GM19239 (cell line): ENCODE measurements around the gene RPAIN.

Source experiments
- DNase-seq: peaks from one replicate; pipeline ENCODE4 v3.0.0; 2011; ENCODE audit warnings: low spot score; ENCODE audit not compliant: insufficient read length
- FAIRE-seq: peaks from 2 replicates; lab custom pipeline; 2011; peaks lifted over from hg19 to GRCh38; lab: Jason Lieb, UNC

Gene RPAIN, protein sequence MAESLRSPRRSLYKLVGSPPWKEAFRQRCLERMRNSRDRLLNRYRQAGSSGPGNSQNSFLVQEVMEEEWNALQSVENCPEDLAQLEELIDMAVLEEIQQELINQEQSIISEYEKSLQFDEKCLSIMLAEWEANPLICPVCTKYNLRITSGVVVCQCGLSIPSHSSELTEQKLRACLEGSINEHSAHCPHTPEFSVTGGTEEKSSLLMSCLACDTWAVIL

DNA sequence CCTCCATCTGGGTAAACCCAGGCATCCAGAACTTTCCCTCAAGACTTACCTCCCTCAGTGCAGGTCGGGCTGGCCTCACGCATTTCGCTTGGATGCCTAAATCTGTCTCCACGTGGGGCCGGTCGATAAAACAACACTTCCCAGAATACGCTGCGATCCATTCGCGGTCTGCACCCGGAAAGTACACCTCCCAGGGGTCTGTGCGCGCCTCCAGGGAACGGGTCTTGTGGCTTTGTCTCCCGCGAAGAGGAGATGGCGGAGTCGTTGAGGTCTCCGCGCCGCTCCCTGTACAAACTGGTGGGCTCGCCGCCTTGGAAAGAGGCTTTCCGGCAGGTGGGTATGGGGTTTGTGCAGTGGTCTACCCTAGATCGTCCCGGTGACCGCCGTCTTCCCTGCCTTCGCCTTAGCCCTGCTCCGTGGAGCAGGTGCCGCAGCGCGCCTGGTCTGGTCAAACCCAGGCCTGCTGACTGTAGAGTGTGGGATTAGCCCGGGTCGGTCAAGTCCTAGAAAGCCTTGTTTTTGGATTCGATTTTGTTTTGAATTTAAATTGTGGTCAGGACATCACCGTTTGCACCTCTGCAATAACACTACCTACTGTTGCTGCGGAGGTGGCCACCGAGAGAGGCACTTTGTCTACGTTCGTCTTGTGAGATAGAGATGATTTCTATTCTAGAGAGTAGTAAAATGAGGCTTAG, at the start of gene RPAIN:
Gene RPAIN, plus strand, starts transcription at position 224 of the 695 bp plus-strand sequence. Its CDS starts 29 bp downstream, at position 253.
- FAIRE-seq = peak; percentile 61
- peak; percentile 47 for DNase-seq

DNA sequence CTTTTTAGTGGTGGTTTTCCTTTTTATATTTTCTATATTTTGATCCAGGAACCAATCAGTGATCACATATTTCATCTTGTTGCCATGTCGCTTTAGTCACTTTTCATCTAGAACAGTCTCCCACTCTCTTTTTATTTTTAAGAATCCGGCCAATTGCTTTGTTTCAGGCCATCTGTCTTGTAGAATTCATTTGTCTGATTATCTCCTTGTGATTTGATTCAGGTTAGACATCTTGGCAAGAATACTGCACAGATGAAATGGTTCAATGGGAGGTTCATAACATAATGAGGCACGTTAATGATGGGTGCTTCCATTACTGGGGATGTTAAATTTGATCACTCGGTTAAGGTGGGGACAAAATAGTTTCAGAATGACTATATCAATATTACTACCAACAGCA, 49.6 kb upstream of the RPAIN start:
- no peak for DNase-seq
- FAIRE-seq = no peak

DNA sequence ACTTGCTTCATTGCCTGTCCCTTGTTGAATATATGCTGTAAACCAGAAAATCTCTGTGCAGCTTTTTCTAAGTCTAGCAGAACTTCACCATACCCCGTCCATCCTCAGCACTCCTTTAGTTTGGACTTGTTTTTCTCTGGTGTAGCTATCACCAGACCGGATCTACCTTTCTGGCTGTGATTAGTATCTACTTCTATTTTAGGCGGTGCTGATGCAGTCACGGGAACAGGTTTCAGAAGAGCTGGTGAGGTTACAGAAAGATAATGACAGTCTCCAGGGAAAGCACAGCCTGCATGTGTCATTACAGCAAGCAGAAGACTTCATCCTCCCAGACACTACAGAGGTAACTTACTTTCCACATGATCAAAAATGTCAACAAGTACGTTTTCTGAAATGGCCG, 46.9 kb upstream of the RPAIN start:
- peak; percentile 64 for FAIRE-seq
- no peak for DNase-seq

DNA sequence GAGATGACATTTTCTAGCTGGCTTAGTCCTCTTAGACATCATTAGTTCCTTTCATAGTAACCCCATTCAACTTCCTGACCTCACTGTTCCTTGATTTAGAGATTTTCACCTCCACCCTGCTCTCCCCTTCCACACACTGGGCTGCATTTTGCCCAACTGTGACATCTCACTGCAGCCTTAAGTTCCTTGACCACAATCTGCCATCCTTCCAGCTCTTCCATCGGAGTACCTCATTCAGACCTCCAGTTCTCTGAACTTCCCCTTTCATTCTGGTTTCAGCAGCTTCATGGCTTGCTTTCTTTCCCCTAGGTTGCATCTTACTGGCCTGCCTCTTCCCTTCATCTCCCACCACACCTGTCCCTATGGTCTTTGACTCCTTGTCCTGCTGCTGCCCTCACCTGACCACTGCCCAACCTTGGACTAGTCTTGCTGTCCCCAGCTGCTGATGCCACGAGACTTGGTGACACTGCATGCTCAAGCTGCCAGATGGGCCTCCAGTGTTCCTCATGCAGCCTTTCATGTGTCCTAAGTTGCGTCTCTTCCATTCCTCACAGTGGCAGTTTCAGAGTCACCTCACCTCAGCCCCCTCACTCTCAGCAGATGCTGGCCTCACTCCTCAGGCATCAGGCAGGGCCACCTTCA, 41.3 kb upstream of the RPAIN start:
- FAIRE-seq (no peak), DNase-seq (no peak)

DNA sequence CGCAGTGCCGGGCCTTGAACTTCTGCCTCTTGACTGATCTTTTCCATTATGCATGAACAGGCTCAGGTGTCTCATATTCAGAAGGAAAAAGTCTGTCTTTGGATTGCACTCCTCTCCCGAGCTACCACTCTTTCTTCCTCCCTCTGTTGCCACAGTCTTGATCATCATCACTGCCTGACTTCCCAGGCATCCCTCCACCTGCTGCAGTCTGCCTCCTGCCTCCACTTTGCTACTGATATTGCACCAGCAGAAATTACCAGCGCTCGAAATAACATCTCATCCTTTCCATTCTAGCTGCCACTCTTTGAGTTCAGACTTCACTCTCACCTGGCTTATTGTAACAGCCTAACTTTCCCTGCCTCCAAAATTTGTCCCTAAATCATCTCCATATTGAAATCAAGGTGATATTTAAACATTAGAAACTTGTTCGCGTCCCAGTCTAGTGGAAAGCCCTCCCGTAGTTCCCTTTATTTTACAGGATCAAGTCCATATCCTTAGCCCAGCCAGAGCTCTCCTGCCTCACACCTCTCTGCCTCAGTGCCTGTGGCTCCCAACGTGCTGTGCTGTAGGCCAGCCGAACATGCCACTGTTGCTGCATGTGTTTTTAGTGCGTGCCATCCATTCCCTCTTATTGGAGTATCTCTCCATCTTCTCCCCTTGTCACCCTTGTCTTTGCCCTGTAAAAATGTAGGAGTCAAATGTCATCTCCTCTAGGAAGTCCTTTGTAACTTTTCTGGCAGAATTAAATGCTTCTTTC, 40.5 kb upstream of the RPAIN start:
- DNase-seq (no peak), FAIRE-seq (no peak)

DNA sequence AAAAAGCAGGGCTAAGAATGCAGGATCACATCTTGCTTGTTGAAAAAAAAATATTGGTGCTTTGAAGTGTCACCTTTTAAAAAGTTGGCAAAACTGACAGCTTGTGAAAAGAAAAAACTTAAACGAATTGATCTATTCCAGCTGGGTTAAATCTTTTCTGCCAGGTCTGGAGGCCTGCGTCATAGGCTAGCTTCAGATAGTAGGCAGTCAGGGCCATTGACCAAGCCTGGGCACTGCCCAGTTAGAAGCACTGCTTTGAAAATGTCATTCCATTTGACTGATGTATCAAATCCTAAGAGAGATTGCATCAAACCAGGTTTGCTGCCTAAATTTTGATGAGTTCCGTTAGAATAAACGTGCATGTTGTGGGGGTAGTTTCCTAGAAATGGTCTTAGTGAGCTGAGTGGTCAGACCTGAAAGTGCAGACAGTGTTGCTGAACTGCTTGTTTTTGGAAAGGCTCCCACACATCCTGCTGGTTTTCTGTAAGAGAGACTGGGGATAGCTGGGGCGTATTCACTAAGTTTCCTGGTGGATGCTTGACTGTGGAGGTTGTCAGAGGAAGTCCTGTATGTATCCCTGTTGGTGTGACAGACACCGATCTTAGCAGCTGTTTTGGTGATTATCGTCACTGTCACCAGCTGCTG, 39.4 kb upstream of the RPAIN start:
- DNase-seq (no peak), FAIRE-seq (no peak)

DNA sequence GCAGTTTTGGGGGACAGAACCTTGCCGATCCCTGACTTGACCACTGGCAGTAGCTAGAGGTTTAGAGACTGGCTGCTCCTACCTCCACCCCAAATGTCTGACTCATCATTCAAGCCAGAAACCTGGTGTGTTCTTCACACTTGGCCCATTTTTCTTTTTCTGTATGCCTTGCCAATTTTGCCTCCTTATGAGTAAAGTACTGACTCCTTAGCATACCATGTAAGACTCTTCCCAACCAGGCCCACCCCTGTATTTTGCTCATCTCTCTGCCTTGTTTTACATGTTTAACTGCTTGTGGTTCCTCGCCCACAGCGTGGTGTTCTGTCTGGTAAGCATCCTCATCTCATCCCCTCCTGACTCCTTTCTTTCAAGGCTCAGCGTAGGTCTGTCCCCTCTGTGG, 38.4 kb upstream of the RPAIN start:
- no peak for FAIRE-seq

DNA sequence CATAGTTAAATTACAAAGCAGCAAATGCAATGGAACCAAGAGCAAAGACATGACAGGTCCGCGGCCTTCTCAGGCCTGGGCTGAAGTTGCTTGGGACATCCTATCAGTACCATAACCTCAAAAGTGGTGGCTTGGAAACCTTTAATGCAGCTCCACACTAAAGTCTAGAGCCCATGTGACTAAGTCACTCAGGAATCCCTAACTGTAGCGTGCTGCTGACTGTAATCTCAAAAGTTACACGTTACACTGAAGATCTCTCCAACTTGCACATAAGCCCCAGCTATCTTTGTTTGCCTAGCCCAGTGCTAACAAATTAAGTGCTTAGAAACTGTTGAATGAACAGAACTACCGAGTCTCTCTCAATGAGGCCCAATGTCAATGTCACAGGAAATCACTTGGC, 28.3 kb upstream of the RPAIN start:
- DNase-seq (no peak), FAIRE-seq (no peak)

More for the DNA sequence above, 38.4 kb upstream of the RPAIN start:
- no peak for DNase-seq

DNA sequence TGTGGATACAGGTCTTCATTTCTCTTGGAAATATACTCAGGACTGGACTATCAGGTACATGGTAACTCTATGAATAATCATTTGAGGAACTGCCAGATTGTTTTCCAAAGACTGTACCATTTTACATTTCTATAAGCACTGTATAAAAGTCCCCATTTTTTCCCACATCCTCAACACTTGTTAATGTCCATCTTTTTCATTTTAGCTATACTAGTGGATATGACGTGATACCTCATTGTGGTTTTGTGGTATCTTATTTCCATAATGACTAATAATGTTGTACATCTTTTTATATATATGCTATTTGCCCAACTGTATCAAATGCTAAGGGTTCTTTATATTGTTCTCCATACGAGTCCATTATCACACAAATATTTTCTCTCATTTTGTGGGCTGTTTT, 23.4 kb upstream of the RPAIN start:
- FAIRE-seq (no peak), DNase-seq (no peak)

DNA sequence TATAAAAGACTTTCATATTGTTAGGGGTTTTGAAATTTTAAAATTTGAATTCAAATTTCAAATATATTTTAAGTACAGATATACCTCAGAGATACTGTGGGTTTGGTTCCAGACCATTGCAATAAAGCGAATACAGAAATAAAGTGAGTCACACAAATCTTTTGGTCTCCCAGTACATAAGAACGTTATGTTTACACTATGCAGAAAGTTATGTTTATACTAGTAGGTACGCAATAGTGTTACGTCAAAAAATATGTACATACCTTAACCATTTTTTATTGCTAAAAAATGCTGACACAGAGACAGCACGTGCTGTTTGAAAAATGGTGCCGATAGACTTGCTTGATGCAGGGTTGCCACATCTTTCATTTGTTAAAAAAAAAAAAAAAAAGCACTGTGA, 20.2 kb upstream of the RPAIN start:
- no peak for DNase-seq
- no peak for FAIRE-seq

DNA sequence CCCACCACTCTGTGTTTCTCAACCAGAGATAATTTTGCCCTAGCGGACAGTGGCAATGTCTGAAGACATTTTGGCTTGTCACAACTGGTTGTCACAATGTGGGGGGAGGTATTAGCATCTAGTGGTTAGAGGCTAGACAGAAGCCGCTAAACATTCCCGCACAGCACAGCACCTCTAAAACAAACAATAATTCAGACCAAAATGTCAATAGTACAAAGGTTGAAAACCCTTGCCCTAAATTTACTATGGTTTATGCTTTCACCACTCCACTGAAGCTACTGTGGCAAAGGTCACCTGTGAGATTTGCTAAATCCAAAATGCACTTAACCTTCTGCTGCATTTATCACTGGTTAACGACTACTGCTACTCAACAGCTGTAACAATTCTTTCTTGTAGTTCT, 14.6 kb upstream of the RPAIN start:
- FAIRE-seq (no peak), DNase-seq (no peak)

DNA sequence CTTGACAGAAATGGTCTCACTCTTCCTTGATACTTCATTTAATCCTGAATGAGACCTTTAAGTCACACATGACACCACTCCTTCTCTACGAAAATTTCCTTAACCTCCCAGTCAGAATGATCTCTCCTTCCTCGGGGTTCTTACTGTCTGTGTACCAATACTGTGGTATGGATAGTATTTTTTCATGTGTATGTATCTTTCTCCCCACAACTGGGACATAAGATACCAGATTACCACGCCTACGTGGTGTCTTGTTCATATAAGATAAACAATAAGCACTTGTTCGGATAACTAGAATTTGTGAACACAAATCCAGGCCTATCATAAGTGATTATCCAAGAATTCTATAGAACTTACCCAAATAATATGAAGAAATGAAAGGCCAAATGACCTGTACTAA, 11.8 kb upstream of the RPAIN start:
- DNase-seq = no peak
- no peak for FAIRE-seq

DNA sequence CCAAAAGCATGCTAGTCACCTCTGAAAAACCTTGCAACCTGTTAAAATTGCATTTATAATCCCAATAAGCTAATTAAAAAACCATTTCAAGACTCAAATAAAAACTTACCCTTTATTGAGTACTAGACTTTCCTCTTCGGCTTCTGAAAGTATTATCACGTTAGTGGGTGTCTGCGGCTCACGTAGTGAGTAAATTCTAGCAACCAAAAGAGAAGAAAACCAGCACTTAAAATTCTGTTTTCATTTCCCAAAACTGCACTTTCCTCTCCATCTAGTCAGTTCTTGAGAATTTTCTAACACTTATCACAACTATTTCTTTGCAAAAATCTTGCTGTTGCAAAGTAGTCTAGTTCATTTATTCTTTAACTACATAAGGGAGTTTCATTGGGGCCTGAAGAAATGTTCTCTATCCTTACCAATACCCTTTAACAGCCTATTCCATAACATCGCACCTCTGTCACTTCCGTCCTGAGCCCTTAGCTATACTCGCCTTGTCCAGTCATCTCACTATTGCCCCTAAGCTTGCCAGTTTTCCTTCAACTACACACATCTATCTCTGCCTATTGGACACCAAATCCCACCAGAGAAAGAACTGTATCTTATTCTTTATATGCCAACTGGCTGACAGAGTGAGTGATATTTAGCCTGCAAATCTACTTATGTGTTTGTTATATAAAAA, 9.2 kb upstream of the RPAIN start:
- FAIRE-seq (no peak), DNase-seq (no peak)

DNA sequence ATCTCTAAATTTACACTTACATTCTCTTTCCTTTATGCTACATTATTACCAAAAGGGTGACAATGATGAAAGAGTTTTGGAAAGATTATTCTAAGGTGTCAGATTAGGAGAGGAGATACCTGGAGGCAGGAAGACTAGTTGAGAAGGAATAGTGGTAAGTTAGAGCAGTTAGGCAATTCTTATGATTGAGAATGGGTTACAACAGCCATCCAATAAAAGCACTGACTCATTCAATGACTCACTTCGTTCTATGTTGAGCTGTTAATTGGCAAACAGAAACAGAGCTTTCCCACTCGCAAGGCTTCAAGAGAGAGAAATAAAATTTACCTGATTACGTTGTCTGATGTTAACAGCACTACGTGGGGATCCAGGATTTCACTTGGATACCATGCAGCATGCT, 6.3 kb upstream of the RPAIN start:
- FAIRE-seq (no peak), DNase-seq (no peak)

DNA sequence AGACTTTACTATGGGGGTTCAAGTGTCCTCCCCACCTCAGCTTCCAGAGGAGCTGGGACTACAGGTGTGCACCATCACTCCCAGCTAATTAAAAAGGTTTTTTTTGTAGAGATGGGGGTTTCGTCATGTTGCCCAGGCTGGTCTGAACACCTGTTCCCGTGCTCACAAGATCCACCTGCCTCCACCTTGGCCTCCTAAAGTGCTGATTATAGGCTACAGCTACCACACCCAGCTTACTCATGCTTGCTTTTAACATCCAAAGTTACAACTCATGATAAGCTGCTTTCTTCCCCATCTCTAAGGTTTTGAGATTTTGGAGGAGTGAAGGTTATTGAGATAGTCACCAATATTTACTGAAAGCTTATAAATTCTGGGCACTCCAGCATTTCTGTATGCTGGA, 3.1 kb upstream of the RPAIN start:
- DNase-seq (no peak), FAIRE-seq (no peak)

DNA sequence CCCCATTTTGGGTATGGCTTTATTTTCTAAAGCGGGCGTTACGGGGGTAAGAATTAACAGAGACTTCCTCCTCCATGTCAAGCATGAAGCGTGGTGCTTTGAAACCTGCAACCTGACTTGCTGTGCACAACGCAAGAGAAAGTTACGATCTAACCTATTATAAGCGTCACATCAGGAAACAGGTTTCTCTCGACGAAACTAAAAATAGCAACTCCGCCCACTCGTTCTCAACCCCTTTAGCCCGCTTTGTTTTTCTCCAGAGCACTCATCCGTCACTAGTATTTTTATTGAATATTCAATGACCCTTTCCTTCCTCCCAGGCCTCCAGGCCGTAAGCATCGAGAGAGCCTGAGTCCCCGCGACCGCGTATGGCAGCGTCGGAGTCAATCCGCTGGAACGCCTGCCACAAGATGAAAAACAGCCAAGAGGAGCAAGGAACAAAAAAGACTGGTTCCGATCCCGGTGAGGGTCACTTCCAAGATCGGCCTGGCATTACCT, 1.1 kb upstream of the RPAIN start:
- DNase-seq (peak; percentile 48), FAIRE-seq (peak; percentile 96)

DNA sequence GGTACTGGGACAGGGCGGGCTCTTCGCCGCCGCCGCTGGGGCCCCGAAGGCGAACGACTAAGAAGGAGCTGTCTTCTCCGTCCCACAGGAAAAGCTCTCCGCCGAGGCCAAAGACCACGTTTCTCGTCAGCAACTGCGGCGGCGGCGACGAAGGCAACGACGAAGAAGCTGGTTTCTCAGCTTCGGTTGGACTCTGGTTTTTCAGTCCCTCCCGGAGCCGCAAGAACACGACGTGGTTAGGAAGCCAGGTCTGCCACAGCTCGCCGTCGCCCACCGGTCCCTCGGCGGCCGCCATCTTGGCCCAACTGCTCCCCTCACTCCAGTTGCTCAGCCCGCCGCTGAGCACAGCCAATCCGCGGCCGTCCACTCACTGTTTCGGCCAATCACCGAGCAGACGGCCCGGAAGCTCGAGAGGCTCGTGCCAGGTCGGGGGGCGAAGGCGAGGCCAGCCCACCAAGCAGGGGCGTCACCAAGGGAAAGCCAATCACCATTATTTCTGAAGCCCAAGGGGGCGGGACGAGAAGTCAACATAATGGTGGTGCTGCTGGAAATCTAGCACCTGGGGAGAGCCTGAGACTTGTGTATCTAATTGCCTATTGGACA, 525 bp upstream of the RPAIN start, which contains the start of gene NUP88:
Gene NUP88, minus strand, starts transcription at position 307 of the 603 bp plus-strand sequence. Its CDS starts 12 bp downstream, at position 295.
- peak; percentile 99 for FAIRE-seq

DNA sequence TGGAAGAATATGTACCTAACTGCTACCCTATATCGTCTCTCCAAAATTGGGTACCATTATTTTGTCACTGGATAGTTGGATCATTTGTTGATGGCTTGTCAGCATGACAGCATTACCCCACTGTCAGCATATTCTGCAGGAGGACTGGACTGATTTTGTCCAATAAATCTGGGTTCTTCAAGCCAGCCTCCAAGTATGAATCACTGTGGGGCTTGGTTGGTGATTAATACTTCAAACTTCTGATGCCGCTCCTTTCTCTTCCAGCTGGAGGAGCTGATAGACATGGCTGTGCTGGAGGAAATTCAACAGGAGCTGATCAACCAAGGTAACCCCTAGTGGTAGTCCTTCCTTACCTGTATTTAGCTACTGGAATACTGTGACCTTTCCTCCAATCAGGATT, 2.5 kb downstream of the RPAIN start:
- FAIRE-seq = no peak

More for the DNA sequence above, 525 bp upstream of the RPAIN start, which contains the start of gene NUP88:
- DNase-seq = peak; percentile 82

DNA sequence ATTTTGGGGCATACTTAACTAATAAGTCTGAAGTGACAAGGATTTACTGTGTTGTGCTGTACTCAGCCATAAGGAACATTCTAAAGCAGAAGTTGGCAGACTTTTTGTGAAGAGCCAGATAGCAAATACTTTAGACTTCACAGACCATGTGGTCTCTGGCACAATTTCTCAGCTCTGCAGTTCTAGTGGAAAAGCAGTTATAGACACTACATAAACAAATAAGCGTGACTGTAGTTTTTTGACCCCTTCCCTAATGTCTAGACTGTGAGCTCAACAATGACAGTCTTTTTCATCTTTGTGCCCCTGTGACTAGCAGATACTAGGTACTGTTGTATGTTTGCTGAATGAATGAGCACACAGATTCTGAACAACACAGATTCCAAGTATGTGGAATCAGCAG, 4.9 kb downstream of the RPAIN start:
- DNase-seq (no peak), FAIRE-seq (no peak)

More for the DNA sequence above, 2.5 kb downstream of the RPAIN start:
- no peak for DNase-seq
